PC-3 (cell line): ENCODE data around the gene HSPB7. TPM values are rescaled to one million over a fixed set of nuclear protein-coding genes. Genes with fewer than 3 reads are reported as not detected.
"Not testable (repeated sequence)": the region's sequence is repeated elsewhere in the genome, so short reads cannot be mapped to it uniquely, and the experiment has no call there.

Source experiments
- ATAC-seq: fragments of 200-7000 bp; cut with Tn5 transposase; 2 replicates; pipeline ENCODE4 v1.9.1; 2020; ENCODE audit warnings: mild to moderate bottlenecking, moderate library complexity
- BruUV-seq: library from RNA; stranded (reverse); fragments of 400-500 nt; replicated peaks from 2 replicates; lab custom pipeline; 2021; lab: Mats Ljungman, UMichigan
- CTCF ChIA-PET: fragments of 300-600 bp; sonication (Branson Sonifier 250); formaldehyde crosslinking; loops from one replicate; lab custom pipeline; 2022; ENCODE audit warnings: antibody characterized with exemption; lab: Charles Lee
- POLR2A ChIA-PET: fragments of 300-600 bp; sonication (Branson Sonifier 250); formaldehyde crosslinking; loops from one replicate; lab custom pipeline; 2022; ENCODE audit warnings: antibody characterized with exemption; ENCODE audit not compliant: unreplicated experiment; lab: Charles Lee
- DNase-seq: peaks from one replicate; pipeline ENCODE4 v3.0.0-alpha.2; 2015
- H2AFZ ChIP-seq: fragments of 300-600 bp; sonication (generic); 2 replicates; pipeline ENCODE4 v1.6.0; 2016; ENCODE audit warnings: antibody characterized with exemption, low read length
- H3F3A ChIP-seq: fragments of 300-600 bp; sonication (generic); one replicate; pipeline ENCODE4 v1.6.0; 2017; ENCODE audit warnings: antibody characterized with exemption, low read length, control low read depth, mild to moderate bottlenecking; ENCODE audit not compliant: unreplicated experiment
- H3K27ac ChIP-seq: fragments of 300-600 bp; sonication (generic); 2 replicates; pipeline ENCODE4 v1.5.1; 2016; ENCODE audit warnings: mild to moderate bottlenecking, low read length
- H3K27me3 ChIP-seq: fragments of 300-600 bp; sonication (generic); 2 replicates; pipeline ENCODE4 v1.6.1; 2016; ENCODE audit warnings: low read length, mixed read lengths
- H3K36me3 ChIP-seq: fragments of 300-600 bp; sonication (generic); 2 replicates; pipeline ENCODE4 v1.6.1; 2016; ENCODE audit warnings: low read depth, mixed run types, low read length, mixed read lengths
- H3K4me1 ChIP-seq: fragments of 300-600 bp; sonication (generic); 2 replicates; pipeline ENCODE4 v1.5.1; 2016; ENCODE audit warnings: low read length; ENCODE audit not compliant: insufficient read depth
- H3K4me2 ChIP-seq: fragments of 300-600 bp; sonication (generic); 2 replicates; pipeline ENCODE4 v1.6.0; 2016; ENCODE audit warnings: low read length
- H3K4me3 ChIP-seq: fragments of 300-600 bp; sonication (generic); 2 replicates; pipeline ENCODE4 v1.5.1; 2016; ENCODE audit warnings: mild to moderate bottlenecking, low read length, mixed read lengths
- H3K79me2 ChIP-seq: fragments of 300-600 bp; sonication (generic); 2 replicates; pipeline ENCODE4 v1.6.1; 2017; ENCODE audit warnings: low read length, mixed read lengths
- H3K9ac ChIP-seq: fragments of 300-600 bp; sonication (generic); 2 replicates; pipeline ENCODE4 v1.6.0; 2016; ENCODE audit warnings: mild to moderate bottlenecking, low read length
- H3K9me2 ChIP-seq: fragments of 300-600 bp; sonication (generic); replicated peaks from 2 replicates; pipeline ENCODE4 v1.6.1; 2016; ENCODE audit warnings: mixed run types, low read length, mixed read lengths
- H3K9me3 ChIP-seq: fragments of 300-600 bp; sonication (generic); 2 replicates; pipeline ENCODE4 v1.6.1; 2016; ENCODE audit warnings: low read length, mixed read lengths
- H4K20me1 ChIP-seq: fragments of 300-600 bp; sonication (generic); 2 replicates; pipeline ENCODE4 v1.6.1; 2016; ENCODE audit warnings: low read length, mixed read lengths
- EZH2 ChIP-seq: fragments of 300-600 bp; sonication (generic); IDR thresholded peaks from one replicate; pipeline ENCODE4 v1.6.1; 2017; ENCODE audit warnings: antibody characterized with exemption, mild to moderate bottlenecking, low read length; ENCODE audit not compliant: unreplicated experiment
- EZH2phosphoT487 ChIP-seq: fragments of 300-600 bp; sonication (generic); IDR thresholded peaks from 2 replicates; pipeline ENCODE4 v1.6.1; 2018; ENCODE audit warnings: mild to moderate bottlenecking, antibody characterized with exemption, low read length, borderline replicate concordance
- intact Hi-C: fragments of 100-400 bp; cut with micrococcal nuclease; formaldehyde crosslinking; loops from 2 replicates; pipeline ENCODE4 v1.9.0; 2023
- total RNA-seq: library from RNA; depleted of rRNA; stranded (reverse); fragments of >200 nt; gene quantifications from 2 replicates; pipeline ENCODE4 v1.2.3, GENCODE V29; 2014
- TF ChIP-seq, protein P1 (sequence below): fragments of 300-600 bp; sonication (generic); conservative IDR thresholded peaks from 2 replicates; pipeline ENCODE4 v1.5.1; 2017; ENCODE audit warnings: antibody characterized with exemption, low read depth, mild to moderate bottlenecking, low read length

HSPB7 gene
- total RNA-seq, 1 experiment from 2014 or later: not detected

DNA sequence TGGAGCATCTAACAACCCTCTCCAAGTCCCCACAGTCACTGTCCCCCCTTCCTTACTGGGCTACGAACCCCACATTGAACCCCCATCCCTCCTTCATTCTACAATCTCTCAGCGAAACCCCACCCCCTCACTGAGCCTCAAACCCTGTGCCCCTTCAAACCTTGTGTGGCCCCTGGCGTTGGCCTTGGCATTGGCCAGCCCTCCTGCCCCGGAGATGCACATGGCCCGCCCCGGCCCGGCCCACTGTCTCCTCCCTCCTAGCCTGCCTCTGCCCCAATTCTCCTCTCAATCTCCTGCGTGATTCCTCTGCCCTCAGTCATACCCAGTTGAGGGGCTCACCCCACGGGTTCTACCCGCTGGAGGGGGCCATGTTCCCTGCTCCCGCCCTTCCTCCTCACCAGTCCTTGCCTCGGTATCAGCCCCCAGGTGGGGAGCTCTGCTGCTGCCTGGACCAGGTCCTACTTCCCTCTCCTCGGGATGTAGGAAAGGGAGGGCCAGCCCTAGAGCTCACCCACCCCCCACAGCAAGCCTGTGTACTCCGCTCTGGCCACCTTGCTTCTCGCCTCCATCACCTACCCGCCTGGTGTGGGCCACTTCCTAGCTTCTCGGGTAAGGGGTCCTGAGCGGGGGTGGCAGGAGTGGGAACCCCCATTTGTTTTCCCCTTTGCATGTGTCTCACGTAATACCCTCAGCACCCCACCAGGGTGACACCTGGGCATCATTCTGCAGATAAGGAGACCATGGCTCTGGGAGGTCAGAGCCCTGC is 10.6 kb upstream of the HSPB7 start:
- no peak for TF ChIP-seq EZH2
- TF ChIP-seq EZH2phosphoT487: no peak
- TF ChIP-seq, protein P1, sequence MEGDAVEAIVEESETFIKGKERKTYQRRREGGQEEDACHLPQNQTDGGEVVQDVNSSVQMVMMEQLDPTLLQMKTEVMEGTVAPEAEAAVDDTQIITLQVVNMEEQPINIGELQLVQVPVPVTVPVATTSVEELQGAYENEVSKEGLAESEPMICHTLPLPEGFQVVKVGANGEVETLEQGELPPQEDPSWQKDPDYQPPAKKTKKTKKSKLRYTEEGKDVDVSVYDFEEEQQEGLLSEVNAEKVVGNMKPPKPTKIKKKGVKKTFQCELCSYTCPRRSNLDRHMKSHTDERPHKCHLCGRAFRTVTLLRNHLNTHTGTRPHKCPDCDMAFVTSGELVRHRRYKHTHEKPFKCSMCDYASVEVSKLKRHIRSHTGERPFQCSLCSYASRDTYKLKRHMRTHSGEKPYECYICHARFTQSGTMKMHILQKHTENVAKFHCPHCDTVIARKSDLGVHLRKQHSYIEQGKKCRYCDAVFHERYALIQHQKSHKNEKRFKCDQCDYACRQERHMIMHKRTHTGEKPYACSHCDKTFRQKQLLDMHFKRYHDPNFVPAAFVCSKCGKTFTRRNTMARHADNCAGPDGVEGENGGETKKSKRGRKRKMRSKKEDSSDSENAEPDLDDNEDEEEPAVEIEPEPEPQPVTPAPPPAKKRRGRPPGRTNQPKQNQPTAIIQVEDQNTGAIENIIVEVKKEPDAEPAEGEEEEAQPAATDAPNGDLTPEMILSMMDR: no peak
- Histone ChIP-seq H3K36me3 (no peaks in the 10 kb centered on the region), H3K4me1 (no peaks in the 10 kb centered on the region), H3K4me3 (no peak overlapping the region), H3K9ac (no peak overlapping the region), H3K9me2 (no peaks in the 10 kb centered on the region), H2AFZ (no peak overlapping the region), H4K20me1 (no peaks in the 10 kb centered on the region), H3K27ac (no peak overlapping the region), H3K27me3 (no peaks in the 10 kb centered on the region), H3K4me2 (no peak overlapping the region), H3F3A (no peaks in the 10 kb centered on the region), H3K79me2 (no peaks in the 10 kb centered on the region), H3K9me3 (no peaks in the 10 kb centered on the region)
- intact Hi-C loops: no loop called here
- ChIA-PET CTCF (interaction anchor here (0.6 kb wide), 1 partner anchor 71 kb away, joined by 4 read pairs; no protein-coding TSS in a partner anchor), POLR2A (no interaction called here)
- BruUV-seq: no TSS peak
- ATAC-seq (no peak), DNase-seq (no peak)

GRCh38 chr1:16026723-16027484 is 9.1 kb upstream of the HSPB7 start:
- CTCF ChIA-PET: no interaction called here
- TF ChIP-seq EZH2phosphoT487: no peak
- TF ChIP-seq, protein P1: no peak
- TF ChIP-seq EZH2: no peak
- Histone ChIP-seq H3K4me1 (no peaks in the 10 kb centered on the region), H3K27ac (no peak overlapping the region), H3K9me2 (no peaks in the 10 kb centered on the region), H3F3A (no peaks in the 10 kb centered on the region), H2AFZ (no peak overlapping the region), H3K4me2 (no peak overlapping the region), H3K9ac (no peak overlapping the region), H3K79me2 (no peaks in the 10 kb centered on the region), H4K20me1 (no peaks in the 10 kb centered on the region), H3K27me3 (no peaks in the 10 kb centered on the region), H3K9me3 (no peaks in the 10 kb centered on the region), H3K4me3 (no peak overlapping the region), H3K36me3 (no peaks in the 10 kb centered on the region)
- POLR2A ChIA-PET: no interaction called here
- no peak for ATAC-seq
- no TSS peak for BruUV-seq
- DNase-seq: no peak
- intact Hi-C loops: no loop called here

- H3F3A ChIP-seq, CTCF ChIA-PET, intact Hi-C loops, DNase-seq, H3K9me2 ChIP-seq, H3K4me3 ChIP-seq, H3K4me1 ChIP-seq, H3K27me3 ChIP-seq, H4K20me1 ChIP-seq, BruUV-seq, H3K9me3 ChIP-seq, H2AFZ ChIP-seq, ATAC-seq, POLR2A ChIA-PET, H3K27ac ChIP-seq, H3K4me2 ChIP-seq, H3K9ac ChIP-seq, H3K36me3 ChIP-seq, H3K79me2 ChIP-seq: not testable (repeated sequence)
These were observed 8.5 kb upstream of the HSPB7 start for GRCh38 chr1:16026302-16026701.
